ENCODE measurements around the gene LY86. TPM values are rescaled to one million over a fixed set of nuclear protein-coding genes. Genes with fewer than 3 reads are reported as not detected.

The LY86 gene
- total and polyA plus RNA-seq, 2 of the 13 experiments (the other 11 are each of a cell fraction or from before 2014, with no cell fraction given): not detected

DNA sequence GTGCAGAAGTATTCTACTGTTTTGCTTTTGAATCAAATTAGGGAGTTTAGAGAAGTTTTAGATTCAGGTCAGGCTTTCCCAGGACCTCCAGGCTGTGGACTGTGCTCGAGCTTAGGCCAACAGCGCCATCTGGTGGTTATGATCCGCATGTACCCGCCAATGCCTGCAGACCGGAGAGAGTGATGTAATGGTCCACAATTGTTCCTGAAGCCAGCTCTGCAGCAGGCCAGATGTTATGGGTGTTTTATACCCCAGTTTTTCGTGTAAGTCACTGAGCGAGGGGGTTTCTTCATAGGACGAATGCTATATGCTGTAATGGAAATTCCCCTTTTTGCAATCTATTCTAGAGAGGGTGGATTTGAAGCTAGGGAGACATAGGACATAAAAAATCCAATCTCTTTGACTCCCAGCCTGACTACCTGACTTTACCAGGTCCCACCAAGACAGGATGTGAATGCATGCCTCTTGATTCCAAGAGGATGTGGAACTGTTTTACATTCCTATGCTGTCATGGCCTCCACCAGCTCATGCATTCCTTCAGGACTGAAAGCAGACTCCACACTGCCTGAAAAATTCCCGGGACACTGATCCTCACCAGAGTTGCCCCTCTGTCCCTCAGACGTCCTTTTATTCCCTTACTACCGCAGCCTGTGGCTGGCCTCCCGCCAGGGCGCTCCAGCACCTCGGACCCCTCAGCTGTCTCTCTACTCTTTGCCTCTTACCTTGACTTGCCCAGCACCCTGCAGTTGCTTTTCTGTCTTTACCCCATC, 41.2 kb upstream of the LY86 start (continued):
- TF ChIP-seq ZNF296 (CRISPR knock-in tag; conservative IDR thresholded peaks at IDR 0.05) (no peak), RBAK (CRISPR knock-in tag; IDR thresholded peaks at IDR 0.05) (0 out of 2 replicates have a peak, but pooled peaks have one; percentile 18), CC2D1A (CRISPR knock-in tag; IDR thresholded peaks at IDR 0.05) (0 out of 2 replicates have a peak, but pooled peaks have one; percentile 30), ETV5 (CRISPR knock-in tag; IDR thresholded peaks at IDR 0.05; ENCODE audit: borderline replicate concordance) (0 out of 2 replicates have a peak, but pooled peaks have one; percentile 5), ZNF577 (CRISPR knock-in tag; IDR thresholded peaks at IDR 0.05; ENCODE audit: borderline replicate concordance, low read depth) (no peak), ZNF3 (CRISPR knock-in tag; IDR thresholded peaks at IDR 0.05) (no peak), FOXO1 (CRISPR knock-in tag; IDR thresholded peaks at IDR 0.05) (0 out of 2 replicates have a peak, but pooled peaks have one; percentile 13), KDM2A (CRISPR knock-in tag; IDR thresholded peaks at IDR 0.05; ENCODE audit: borderline replicate concordance, low read depth) (peak; percentile 67; the same call in 1 of the 2 replicates)
- TF ChIP-seq, protein P1, sequence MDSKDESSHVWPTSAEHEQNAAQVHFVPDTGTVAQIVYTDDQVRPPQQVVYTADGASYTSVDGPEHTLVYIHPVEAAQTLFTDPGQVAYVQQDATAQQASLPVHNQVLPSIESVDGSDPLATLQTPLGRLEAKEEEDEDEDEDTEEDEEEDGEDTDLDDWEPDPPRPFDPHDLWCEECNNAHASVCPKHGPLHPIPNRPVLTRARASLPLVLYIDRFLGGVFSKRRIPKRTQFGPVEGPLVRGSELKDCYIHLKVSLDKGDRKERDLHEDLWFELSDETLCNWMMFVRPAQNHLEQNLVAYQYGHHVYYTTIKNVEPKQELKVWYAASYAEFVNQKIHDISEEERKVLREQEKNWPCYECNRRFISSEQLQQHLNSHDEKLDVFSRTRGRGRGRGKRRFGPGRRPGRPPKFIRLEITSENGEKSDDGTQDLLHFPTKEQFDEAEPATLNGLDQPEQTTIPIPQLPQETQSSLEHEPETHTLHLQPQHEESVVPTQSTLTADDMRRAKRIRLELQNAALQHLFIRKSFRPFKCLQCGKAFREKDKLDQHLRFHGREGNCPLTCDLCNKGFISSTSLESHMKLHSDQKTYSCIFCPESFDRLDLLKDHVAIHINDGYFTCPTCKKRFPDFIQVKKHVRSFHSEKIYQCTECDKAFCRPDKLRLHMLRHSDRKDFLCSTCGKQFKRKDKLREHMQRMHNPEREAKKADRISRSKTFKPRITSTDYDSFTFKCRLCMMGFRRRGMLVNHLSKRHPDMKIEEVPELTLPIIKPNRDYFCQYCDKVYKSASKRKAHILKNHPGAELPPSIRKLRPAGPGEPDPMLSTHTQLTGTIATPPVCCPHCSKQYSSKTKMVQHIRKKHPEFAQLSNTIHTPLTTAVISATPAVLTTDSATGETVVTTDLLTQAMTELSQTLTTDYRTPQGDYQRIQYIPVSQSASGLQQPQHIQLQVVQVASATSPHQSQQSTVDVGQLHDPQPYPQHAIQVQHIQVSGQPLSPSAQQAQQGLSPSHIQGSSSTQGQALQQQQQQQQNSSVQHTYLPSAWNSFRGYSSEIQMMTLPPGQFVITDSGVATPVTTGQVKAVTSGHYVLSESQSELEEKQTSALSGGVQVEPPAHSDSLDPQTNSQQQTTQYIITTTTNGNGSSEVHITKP (CRISPR knock-in tag; IDR thresholded peaks at IDR 0.05; ENCODE audit: low read depth): no peak
- TF ChIP-seq, protein P2, sequence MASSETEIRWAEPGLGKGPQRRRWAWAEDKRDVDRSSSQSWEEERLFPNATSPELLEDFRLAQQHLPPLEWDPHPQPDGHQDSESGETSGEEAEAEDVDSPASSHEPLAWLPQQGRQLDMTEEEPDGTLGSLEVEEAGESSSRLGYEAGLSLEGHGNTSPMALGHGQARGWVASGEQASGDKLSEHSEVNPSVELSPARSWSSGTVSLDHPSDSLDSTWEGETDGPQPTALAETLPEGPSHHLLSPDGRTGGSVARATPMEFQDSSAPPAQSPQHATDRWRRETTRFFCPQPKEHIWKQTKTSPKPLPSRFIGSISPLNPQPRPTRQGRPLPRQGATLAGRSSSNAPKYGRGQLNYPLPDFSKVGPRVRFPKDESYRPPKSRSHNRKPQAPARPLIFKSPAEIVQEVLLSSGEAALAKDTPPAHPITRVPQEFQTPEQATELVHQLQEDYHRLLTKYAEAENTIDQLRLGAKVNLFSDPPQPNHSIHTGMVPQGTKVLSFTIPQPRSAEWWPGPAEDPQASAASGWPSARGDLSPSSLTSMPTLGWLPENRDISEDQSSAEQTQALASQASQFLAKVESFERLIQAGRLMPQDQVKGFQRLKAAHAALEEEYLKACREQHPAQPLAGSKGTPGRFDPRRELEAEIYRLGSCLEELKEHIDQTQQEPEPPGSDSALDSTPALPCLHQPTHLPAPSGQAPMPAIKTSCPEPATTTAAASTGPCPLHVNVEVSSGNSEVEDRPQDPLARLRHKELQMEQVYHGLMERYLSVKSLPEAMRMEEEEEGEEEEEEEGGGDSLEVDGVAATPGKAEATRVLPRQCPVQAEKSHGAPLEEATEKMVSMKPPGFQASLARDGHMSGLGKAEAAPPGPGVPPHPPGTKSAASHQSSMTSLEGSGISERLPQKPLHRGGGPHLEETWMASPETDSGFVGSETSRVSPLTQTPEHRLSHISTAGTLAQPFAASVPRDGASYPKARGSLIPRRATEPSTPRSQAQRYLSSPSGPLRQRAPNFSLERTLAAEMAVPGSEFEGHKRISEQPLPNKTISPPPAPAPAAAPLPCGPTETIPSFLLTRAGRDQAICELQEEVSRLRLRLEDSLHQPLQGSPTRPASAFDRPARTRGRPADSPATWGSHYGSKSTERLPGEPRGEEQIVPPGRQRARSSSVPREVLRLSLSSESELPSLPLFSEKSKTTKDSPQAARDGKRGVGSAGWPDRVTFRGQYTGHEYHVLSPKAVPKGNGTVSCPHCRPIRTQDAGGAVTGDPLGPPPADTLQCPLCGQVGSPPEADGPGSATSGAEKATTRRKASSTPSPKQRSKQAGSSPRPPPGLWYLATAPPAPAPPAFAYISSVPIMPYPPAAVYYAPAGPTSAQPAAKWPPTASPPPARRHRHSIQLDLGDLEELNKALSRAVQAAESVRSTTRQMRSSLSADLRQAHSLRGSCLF (CRISPR knock-in tag; IDR thresholded peaks at IDR 0.05; ENCODE audit: borderline replicate concordance): no peak
- TF ChIP-seq, protein P3, sequence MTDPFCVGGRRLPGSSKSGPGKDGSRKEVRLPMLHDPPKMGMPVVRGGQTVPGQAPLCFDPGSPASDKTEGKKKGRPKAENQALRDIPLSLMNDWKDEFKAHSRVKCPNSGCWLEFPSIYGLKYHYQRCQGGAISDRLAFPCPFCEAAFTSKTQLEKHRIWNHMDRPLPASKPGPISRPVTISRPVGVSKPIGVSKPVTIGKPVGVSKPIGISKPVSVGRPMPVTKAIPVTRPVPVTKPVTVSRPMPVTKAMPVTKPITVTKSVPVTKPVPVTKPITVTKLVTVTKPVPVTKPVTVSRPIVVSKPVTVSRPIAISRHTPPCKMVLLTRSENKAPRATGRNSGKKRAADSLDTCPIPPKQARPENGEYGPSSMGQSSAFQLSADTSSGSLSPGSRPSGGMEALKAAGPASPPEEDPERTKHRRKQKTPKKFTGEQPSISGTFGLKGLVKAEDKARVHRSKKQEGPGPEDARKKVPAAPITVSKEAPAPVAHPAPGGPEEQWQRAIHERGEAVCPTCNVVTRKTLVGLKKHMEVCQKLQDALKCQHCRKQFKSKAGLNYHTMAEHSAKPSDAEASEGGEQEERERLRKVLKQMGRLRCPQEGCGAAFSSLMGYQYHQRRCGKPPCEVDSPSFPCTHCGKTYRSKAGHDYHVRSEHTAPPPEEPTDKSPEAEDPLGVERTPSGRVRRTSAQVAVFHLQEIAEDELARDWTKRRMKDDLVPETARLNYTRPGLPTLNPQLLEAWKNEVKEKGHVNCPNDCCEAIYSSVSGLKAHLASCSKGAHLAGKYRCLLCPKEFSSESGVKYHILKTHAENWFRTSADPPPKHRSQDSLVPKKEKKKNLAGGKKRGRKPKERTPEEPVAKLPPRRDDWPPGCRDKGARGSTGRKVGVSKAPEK (CRISPR knock-in tag; IDR thresholded peaks at IDR 0.05; ENCODE audit: borderline replicate concordance): 0 out of 2 replicates have a peak, but pooled peaks have one; percentile 61
- TF ChIP-seq, protein P4, sequence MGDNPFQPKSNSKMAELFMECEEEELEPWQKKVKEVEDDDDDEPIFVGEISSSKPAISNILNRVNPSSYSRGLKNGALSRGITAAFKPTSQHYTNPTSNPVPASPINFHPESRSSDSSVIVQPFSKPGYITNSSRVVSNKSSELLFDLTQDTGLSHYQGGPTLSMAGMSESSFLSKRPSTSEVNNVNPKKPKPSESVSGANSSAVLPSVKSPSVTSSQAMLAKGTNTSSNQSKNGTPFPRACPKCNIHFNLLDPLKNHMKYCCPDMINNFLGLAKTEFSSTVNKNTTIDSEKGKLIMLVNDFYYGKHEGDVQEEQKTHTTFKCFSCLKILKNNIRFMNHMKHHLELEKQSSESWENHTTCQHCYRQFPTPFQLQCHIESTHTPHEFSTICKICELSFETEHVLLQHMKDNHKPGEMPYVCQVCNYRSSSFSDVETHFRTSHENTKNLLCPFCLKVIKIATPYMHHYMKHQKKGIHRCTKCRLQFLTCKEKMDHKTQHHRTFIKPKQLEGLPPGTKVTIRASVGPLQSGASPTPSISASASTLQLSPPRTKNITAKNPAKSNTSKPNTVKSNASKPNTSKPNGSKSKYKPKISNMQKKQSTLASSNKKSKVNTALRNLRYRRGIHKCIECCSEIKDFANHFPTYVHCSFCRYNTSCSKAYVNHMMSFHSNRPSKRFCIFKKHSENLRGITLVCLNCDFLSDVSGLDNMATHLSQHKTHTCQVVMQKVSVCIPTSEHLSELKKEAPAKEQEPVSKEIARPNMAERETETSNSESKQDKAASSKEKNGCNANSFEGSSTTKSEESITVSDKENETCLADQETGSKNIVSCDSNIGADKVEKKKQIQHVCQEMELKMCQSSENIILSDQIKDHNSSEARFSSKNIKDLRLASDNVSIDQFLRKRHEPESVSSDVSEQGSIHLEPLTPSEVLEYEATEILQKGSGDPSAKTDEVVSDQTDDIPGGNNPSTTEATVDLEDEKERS (CRISPR knock-in tag; IDR thresholded peaks at IDR 0.05): 0 out of 2 replicates have a peak, but pooled peaks have one; percentile 57
